Activated gamma-delta T cell (primary cell): ENCODE results near the gene FAM13A.

Source experiments
- DNase-seq: peaks from one replicate; lab custom pipeline; 2025; lab: John Stamatoyannopoulos, UW

Gene FAM13A

DNA sequence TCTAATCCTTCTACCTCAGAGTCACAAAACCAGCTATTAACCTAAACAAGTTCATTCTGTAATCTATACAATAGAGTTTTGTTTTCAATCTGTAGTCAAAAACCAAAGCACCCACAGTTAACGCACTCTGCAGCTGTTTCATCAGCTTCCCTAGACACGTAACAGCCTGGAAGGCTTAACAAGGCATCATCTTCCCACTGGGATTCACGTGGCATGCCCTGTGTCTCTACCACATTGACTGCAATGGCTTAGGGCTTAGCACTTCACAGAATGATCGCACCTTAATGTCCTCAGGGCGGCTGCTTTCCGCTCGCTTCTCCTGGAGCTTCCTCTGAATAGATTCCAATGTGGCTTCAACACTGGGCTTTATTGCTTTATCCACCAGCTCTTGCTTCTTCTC is 309.6 kb downstream of the FAM13A start:
- DNase-seq: no peak

DNA sequence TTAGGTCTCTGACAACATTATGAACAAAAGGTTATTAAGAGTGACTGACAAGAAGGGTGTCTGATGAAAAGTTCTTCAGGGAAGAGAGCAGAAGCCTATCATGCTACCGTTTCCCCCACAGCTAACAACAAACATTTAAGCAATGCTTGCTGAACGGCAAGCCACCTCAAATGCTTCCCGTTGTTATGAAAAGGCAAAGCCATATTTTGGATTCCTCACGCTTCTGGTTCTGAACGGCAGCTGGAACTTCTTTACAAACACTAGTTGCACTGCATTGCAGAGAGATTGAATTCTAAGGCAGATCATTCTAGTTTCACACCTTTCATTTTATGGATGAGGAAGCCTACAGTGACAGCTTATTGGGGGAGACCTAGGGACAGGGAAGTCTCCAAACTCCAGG is 310.8 kb downstream of the FAM13A start:
- DNase-seq: no peak

DNA sequence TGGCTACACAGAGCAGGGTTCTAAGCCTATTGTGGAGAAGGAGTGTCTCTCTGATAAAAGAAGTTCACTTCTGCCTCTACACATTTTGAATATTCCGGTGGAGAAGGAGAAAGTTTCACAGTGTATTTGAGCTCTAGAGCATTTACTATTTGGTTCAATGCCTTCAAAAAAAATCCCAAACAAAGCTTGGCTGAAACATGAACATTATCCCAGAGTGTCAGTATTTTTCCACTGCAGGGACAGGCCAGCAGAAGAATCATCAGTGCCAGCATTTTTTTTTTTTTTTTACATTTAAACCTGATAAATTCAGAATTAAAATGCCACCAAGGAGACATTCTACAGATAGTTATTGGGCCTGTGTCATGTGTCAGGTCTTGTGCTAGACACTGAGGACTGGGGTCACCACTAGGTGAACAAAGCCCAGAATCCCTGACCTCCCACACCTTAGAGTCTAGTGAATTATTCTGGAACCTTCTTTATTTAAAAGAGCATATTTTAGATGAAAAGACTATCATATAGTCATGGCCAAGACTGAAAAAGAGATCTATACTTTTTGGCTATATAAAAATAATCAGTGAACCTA is 311.3 kb downstream of the FAM13A start:
- no peak for DNase-seq

DNA sequence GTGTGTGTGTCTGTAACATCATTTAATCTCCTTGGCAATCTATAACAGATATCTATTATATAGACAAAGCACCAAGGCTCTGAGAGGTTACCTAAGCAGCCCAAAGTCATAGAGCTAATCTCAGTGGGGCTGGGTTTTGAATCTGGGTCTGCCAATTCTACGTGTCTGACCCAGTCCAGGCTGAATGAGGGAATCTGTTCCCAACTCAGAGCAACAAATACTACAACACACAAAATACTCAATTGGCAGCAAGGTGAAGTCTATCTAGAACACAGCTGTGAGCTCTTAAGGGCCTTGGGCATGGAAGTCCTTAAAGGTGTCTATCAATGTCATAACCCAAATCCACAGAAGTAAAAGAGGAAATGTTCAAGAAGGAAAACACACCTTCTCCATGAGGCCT is 311.8 kb downstream of the FAM13A start:
- DNase-seq: no peak

DNA sequence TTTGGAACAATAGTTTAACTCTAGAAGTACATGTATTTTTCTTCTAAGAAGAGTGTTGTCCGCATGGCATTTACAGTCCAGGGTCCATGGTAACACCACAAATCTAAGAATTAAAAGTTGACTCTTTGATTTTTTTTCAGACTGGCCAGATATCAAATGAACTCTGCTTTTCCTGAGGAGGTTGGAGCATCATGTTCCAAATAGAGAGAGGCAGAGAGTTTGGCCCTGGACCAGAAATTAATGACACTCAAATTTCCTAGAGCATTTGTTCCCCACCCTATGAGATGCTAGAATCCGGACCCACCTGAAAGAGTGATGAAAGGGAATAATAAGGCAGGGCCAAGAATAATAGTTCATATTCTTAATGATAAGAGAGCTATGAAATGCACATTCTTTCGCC is 312.4 kb downstream of the FAM13A start:
- DNase-seq: no peak

DNA sequence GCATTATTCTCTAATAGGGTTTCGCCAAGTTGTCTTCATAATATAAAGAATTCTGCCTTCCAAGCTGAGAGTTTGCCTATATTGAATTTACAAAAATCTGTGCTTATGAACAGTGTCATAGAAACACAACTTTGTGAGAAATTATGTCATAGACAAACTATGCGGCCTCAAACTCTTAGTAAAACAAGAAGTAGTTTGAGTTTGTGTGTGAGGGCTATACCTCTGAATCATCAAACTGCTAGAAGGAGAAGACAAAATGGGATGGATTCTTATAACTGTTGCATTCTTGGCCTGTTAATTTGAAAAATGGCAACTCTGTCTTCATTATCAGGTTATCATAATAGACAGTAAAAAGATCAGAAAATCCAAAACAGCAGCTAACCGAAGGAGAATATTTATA is 313.3 kb downstream of the FAM13A start:
- DNase-seq: no peak

DNA sequence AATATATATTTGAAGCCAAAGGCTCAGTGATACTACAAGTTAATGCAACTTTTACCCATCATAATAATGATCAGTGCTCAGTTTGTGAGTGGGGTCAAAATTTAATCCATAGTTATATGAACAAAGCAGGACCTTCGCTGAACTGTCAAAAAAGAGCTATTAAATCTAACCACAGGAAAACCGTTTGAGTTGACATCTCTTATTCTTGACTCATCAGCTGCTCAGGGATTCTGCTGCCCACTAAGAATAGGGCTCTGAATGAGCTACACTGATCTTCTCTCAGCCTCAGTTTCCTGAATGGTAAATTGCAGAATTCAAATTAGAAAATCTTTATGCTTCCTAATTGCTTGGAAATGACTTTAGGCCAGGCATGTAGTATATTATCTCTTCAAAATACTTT is 314.4 kb downstream of the FAM13A start:
- DNase-seq: no peak

DNA sequence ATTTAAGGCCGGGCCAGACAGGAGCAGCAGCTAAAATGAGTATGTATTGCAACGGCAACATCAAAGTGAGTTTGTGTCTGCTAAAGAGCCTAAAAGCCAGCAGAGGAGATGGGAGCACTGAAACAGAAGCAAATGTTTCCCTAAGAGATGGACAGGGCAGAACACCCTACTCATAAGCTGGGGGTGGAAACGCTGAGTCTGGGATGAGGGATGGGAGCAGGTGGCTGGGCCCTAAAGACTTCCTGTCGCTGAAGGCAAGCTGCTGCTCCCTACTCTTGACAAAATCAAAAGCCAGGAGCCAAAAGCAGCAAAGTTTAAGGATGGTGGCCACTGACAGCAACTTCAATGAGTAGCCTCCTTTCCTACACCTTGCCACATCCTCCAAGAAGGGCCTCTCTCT is 318.8 kb downstream of the FAM13A start:
- DNase-seq: no peak

DNA sequence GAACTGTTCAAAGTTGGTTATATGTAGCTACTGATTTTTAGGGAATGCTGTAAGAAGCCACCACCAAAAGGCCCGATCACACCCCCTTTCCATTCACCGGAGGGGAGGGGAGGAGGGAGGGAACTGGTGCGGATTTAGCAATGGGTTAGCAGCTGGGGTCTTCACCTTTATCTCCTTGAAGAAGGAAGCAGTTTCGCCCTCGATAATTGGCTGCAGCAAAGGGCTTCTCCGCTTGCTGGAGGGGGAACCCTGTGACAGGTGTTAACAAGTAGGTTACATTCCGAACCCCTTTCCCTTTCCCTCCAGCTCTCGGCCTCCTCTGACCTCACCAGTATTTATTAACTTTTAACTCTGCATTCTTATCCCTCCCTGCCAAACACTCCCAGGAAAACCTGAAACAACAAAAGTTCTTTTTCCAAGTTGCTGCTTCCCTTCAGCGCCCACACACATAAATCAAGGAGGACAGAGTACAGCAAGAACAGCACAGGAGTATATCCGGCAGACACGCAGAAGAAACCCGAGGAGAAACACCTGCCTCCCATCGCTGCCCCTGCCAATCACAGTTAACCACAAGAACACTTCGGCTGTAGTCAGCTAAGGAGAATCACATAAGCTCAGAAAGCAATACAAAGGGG is 319.6 kb downstream of the FAM13A start:
- no peak for DNase-seq

DNA sequence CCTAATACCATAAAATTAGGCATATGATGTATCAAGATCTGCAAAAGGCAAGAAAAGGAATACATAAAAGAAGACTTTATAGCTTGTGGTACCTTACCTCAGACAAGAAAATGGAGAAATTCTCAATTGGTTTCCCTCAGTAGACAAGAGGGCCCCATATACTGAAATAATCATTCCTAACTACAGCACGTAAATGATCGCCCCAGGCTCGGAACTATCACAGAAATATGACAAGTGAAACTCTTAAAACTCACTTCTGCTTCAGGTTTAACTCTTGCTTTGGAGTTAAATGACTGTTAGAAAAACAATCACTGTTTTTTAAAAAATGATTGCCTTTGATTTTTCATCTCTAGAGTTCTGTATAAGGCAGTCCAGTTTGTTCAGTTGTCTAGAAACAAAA is 320.7 kb downstream of the FAM13A start:
- DNase-seq: no peak

DNA sequence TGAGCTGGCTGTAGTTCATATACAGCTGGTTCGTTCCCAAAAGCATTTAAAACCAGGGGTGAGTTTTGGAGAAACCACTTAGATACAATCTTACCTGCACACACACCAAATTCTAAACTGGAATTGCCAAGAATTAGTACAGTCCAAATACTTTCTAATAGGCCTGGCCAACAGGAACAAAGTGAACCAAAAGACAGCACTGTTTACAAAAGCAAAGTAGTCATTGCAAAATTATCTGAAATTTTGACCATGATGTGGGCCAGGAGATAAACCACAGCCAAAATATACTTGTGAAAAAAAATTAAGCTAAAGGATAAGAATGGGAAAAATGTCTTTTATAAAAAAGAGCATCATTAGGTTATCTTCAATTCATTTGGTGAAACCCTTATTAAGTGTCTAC is 321.4 kb downstream of the FAM13A start:
- no peak for DNase-seq

DNA sequence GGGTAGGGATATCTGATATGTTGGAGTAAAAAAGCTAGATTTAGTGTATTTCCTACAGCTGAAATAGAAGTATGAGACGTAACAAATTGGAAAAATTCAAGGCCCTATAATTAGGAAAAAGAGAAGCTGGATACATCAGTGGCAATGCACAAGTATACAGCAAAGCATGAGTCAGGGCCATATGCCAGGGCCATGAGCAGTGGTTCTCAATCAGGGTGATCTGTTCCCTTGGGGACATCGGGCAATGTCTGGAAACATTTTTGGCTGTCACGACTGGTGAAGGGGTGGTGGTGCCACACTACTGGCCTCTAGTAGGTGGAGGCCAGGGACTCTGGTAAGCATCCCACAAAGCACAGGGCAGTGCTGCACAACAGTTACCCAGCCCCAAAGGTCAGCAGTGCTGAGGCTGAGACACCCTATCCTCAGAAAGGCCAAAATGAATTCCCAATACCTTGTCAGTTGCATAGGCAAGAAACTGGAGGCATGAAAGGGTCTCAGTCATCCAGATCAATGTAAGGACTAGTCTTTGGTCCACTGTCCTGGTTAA is 322.5 kb downstream of the FAM13A start:
- no peak for DNase-seq

DNA sequence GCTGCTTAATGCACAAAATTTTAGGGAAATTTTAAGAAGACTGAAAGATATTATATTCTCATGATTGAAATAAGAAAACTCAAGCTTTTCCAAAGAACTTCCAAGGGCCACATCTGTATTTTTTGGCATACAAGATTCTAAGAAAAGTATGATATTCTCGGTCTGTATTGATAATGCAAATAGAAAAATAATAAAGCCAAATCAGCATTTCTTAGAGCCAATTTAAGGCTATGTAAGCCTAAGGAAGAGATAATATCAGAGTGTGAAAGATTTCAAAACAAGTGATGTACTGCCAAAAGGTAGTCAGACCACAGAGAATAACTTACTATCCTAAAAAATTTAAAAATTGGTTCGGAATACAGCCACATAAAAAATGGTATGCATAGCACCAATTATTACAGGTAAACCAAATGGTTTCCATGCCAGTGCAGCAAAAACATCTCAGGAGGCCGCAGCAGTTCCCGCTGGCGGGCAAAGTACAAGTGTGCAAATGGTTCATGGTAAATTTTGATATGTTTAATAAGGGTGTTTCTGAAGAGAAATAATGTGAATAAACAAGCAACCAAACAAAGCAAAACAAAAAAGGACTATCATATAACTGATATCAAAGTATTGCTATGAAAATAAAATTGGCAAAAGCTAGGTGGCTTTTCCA is 324.1 kb downstream of the FAM13A start:
- DNase-seq: no peak

DNA sequence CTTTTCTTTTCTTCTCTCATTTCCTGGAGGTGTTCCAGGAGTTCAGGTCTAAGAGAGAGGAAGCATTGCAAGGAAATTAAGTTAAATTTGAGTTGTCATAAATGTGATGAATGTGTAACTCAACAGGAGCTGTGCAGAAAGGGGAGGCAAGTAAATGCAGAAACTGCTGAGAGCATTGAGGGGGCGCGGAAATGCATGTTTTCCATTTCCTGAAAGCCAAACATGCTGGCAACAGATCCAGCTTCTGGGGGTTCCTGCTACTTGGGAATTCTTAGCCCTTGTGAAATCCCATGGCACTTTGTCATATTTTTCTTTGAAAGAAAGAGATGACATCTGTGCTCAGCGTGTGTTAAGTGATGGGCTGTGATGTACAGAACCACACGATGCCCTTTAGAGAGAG is 325.6 kb downstream of the FAM13A start:
- no peak for DNase-seq

DNA sequence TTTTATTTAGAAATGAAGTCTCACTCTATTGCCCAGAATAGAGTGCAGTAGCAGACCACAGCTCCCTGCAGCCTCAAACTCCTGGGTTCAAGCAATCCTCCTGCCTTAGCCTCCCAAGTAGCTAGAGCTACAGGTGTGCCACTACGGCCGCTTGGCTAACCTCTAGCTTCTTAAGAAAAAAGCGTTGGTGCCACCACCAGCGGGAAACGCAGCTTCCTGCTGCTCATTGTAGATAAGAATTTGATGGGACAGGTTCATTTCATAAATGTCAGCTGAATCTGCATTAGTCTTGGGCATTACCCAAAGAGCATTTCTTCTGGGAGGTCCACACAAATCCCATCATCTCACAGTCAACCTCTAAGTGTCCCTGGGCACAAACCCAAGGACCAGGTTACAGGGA is 326.2 kb downstream of the FAM13A start:
- no peak for DNase-seq

DNA sequence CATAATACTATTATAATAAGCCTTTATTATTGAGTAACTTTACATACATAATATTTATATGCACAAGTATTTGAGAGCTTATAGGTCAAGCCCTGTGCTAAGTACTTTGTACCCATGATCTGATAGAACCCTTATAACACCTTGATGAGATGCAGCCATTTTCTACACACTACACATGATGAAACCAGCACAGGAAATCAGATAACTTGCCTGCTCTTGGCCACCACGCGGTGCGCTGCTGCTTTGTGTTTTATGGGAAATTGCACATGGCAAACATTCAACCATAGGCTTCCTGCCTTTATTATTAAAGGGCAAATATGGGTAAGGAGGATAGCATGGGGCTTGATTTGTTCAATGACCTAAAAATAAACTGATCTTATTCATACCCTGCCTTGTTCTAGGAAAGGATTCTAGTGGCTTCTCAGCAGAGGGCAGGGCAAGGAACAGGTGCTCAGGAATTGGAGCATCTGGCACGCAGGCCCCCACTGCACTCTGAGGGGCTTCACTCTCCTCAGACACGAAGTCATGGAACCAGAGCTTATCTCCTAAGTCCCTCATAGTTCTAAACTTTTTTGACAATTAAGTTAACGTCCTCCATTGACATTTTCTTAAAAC is 327.7 kb downstream of the FAM13A start:
- no peak for DNase-seq

DNA sequence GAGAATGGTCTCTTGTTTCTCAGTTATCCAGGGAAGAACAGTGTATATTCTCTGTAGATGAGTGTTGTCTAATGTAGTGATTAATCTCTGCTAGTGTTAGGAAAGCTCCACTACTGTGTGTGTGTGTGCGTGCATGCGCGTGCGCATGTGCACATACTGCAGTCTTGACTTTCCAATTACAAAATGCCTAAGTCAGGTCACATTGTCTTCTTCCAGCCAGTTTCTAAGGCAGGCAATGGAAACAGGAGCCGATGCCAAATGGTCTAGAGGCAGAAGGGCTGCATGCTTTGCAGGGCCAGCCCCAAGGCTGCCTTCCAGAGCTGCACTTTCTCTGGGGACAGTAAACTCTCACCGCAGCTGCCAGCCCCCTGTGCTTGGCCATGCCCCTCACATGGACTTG is 328.8 kb downstream of the FAM13A start:
- DNase-seq: no peak

DNA sequence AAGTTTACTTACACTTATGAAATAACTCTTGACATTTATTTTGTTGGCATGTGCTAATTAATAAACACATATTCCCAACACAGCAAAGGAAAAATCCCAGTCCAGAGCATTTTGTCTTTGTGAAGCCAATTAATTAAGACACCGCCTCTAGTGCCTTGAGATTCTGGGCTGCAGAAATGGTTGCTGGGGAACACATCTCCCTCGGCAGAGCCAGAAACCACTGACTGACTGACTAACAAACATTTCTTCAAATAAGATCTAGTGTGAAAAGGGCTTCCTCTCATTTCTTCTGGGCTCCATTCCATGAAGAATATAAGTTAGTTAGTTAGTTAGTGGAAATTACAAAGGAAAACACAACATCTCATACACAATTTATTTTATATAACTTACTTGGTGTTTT is 331.0 kb downstream of the FAM13A start:
- no peak for DNase-seq

DNA sequence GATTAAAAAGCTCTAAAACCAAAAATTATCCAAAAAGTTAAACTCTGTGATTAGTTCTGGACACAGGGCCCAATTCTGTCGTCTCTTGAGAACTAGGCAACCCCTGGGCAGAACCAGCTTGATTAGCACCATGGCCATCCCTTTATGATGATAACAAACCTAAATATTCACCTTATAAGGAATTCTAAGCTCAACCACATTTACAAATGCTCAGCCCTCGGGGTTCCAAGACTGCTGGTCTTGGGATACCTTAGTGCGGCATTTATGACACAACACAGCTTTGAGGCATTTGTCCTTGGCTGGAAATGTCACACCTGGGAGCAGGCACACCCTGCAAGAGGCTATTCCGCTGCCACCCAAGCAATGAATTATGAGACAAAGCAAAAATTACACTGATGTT is 331.8 kb downstream of the FAM13A start:
- DNase-seq: no peak

DNA sequence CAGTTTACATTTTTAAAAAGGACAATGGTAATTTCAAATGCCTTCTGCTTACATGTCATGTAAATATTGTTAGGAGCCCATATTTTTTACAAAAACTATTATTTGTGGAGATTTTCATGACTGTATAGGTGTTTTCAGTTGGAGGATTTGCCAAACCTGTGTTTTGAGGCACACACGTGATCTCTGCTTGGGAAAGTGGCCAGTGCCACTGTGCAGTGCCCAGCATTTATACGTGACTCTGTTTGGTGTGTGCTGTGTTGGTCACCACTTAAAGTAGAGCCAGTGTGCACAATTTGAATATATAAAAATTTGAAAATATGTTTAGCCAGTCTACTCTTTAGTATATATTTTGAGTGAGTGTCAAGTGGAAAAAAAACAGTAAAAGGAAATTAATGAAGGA is 332.6 kb downstream of the FAM13A start:
- DNase-seq: no peak

DNA sequence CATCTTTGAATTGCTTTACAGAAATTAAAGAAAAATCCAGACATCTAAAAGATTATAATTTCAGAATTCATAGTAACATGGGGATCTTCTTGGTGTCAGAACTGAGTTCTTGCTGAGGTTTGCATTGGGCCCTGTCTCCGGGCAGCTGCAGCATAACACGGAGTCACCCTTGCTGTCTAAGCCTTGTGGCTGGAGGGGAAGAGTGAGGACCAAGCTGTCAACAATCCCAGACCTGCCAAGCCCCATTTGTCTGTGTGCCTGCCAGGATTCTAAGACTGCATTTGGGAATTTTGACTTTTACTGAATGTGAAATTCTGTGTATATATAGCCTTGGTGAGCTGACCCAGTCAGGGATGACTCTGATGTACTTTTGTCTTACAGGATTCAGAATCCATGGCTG is 334.2 kb downstream of the FAM13A start:
- DNase-seq: no peak

DNA sequence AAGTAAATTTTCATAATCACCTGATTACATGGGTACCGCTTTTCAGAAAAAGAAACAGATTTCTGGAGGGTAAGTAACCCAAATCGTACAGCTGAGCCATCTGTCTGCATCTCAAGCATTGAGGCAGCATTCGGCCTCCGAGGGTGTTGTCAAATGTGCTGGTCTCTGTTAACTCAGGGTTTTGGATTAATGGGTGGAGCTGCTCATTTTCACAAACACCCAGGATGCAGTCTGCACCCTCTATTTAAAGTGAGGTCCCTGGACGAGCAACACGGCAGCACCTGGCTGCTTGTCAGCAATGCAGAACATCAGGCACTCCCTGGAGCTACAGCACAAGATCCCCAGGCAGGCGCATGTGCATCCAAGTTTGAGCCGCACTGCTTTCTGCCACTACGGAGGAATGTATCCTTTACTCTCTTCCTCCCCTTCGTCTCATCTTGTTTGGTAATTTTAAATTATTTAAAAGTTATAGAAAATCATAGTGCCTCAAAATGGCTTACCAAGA is 334.7 kb downstream of the FAM13A start:
- no peak for DNase-seq
